ENCODE results near the gene MANSC4. TPM values are rescaled to one million over a fixed set of nuclear protein-coding genes. Genes with fewer than 3 reads are reported as not detected.

MANSC4 gene
- total and polyA plus RNA-seq, 4 donors = not detected

DNA sequence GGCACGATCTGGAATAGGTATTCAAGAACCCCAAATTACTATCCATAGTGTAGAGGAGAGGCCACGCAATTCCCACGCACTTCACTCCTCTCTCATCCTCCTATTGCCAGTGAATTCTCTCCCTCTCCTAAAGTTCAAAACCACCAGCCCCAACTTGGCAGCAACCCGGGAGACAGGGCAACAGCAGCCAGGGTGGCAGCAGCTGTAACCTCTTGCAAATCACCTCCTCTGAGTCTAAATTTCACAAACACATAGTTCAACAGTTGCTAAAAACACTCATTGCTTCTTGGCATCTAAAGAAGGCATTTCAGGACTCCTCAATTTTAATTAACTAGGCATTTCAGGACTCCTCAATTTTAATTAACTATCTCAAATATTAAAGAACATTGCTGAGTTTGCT lies 37.7 kb upstream of the MANSC4 start:
- 88% methylated on average over 4 of the region's 4 CpGs for WGBS
- peaks cover 0 to 3% (median 1%) of the 10 kb centered on the region in 4 donors for H3K4me1 ChIP-seq (ENCODE audit: control insufficient read depth in 4 of 4, insufficient read depth in 4 of 4, low read length in 3 of 4)
- H3K9ac ChIP-seq (ENCODE audit: low read depth in 1 of 2, low read length in 2 of 2) = no peak overlapping the region
- no peaks in the 10 kb centered on the region for H3K27me3 ChIP-seq (ENCODE audit: control insufficient read depth in 4 of 4, insufficient read depth in 4 of 4, low read length in 3 of 4)
- DNase-seq (ENCODE audit: low spot score) = no peak
- TF ChIP-seq RAD21 (IDR thresholded peaks at IDR 0.05) (no peak), TAF1 (conservative IDR thresholded peaks at IDR 0.05) (no peak), YY1 (IDR thresholded peaks at IDR 0.05) (no peak), GABPA (IDR thresholded peaks at IDR 0.05 in 1 of 2, conservative IDR thresholded peaks at IDR 0.05 in 1 of 2) (no peak), HNF4A (conservative IDR thresholded peaks at IDR 0.05) (no peak), NR2F2 (IDR thresholded peaks at IDR 0.05) (no peak), HNF4G (IDR thresholded peaks at IDR 0.05) (no peak), RXRA (IDR thresholded peaks at IDR 0.05) (no peak)
- TF ChIP-seq, protein P1, sequence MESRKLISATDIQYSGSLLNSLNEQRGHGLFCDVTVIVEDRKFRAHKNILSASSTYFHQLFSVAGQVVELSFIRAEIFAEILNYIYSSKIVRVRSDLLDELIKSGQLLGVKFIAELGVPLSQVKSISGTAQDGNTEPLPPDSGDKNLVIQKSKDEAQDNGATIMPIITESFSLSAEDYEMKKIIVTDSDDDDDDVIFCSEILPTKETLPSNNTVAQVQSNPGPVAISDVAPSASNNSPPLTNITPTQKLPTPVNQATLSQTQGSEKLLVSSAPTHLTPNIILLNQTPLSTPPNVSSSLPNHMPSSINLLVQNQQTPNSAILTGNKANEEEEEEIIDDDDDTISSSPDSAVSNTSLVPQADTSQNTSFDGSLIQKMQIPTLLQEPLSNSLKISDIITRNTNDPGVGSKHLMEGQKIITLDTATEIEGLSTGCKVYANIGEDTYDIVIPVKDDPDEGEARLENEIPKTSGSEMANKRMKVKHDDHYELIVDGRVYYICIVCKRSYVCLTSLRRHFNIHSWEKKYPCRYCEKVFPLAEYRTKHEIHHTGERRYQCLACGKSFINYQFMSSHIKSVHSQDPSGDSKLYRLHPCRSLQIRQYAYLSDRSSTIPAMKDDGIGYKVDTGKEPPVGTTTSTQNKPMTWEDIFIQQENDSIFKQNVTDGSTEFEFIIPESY (IDR thresholded peaks at IDR 0.05) = no peak
- TF ChIP-seq, protein P2, sequence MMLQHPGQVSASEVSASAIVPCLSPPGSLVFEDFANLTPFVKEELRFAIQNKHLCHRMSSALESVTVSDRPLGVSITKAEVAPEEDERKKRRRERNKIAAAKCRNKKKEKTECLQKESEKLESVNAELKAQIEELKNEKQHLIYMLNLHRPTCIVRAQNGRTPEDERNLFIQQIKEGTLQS (IDR thresholded peaks at IDR 0.05) = no peak
- TF ChIP-seq, protein P3, sequence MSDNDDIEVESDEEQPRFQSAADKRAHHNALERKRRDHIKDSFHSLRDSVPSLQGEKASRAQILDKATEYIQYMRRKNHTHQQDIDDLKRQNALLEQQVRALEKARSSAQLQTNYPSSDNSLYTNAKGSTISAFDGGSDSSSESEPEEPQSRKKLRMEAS (IDR thresholded peaks at IDR 0.05) = no peak
- TF ChIP-seq, protein P4, sequence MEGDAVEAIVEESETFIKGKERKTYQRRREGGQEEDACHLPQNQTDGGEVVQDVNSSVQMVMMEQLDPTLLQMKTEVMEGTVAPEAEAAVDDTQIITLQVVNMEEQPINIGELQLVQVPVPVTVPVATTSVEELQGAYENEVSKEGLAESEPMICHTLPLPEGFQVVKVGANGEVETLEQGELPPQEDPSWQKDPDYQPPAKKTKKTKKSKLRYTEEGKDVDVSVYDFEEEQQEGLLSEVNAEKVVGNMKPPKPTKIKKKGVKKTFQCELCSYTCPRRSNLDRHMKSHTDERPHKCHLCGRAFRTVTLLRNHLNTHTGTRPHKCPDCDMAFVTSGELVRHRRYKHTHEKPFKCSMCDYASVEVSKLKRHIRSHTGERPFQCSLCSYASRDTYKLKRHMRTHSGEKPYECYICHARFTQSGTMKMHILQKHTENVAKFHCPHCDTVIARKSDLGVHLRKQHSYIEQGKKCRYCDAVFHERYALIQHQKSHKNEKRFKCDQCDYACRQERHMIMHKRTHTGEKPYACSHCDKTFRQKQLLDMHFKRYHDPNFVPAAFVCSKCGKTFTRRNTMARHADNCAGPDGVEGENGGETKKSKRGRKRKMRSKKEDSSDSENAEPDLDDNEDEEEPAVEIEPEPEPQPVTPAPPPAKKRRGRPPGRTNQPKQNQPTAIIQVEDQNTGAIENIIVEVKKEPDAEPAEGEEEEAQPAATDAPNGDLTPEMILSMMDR (IDR thresholded peaks at IDR 0.05; ENCODE audit: low read depth, low read length, missing input control) = no peak
- H3K4me3 ChIP-seq (ENCODE audit: low read depth in 1 of 3, low read length in 3 of 3) = no peak overlapping the region
- no peak overlapping the region for H3K27ac ChIP-seq (ENCODE audit: low read depth in 1 of 2, low read length in 2 of 2)
- no peaks in the 10 kb centered on the region for H3K36me3 ChIP-seq (ENCODE audit: control insufficient read depth in 4 of 4, insufficient read depth in 3 of 4, low read depth in 1 of 4, low read length in 3 of 4)
- no peaks in the 10 kb centered on the region for H3K9me3 ChIP-seq (ENCODE audit: control insufficient read depth in 4 of 4, low read length in 3 of 4)

DNA sequence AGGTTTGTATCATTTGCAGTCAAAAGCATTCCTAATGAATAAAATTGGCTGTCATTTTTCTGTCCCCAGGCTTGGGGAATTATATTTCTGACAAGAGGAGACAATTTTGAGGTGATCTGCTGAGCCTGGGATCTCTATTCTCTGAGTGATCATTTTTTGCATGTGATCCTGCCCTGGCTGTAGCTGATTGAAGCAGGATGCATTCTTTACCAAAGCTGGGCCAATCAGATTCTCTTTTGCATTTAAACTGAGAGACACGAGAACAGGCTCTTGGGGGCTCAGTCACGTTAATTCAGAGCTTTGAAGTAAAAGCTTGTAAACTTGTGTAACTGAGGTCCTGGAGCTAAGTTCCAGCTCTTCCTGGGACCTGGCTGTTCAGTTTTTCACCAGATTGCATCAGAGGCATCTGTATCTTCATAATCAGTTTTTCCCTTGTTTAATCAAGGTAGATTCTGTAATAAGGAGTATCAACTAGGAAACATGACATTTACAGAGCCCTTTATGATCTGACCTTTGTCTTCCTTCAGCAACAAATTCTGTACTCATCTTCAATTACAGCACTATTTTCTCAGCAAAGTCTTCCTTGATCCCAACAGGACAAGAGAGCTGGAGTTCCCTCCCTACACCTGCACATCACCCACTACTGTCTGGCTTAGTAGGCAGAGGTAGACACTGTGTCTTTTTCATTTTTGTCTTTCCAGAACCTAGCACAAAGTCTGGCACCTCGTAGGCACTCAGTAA lies 35.0 kb upstream of the MANSC4 start:
- H3K9me3 ChIP-seq (ENCODE audit: control insufficient read depth in 4 of 4, low read length in 3 of 4) = no peaks in the 10 kb centered on the region
- H3K27ac ChIP-seq (ENCODE audit: low read depth in 1 of 2, low read length in 2 of 2) = no peak overlapping the region
- no peaks in the 10 kb centered on the region for H3K4me1 ChIP-seq (ENCODE audit: control insufficient read depth in 4 of 4, insufficient read depth in 4 of 4, low read length in 3 of 4)
- 57% methylated on average over 3 of the region's 3 CpGs for WGBS
- no peaks in the 10 kb centered on the region for H3K36me3 ChIP-seq (ENCODE audit: control insufficient read depth in 4 of 4, insufficient read depth in 3 of 4, low read depth in 1 of 4, low read length in 3 of 4)
- H3K4me3 ChIP-seq (ENCODE audit: low read depth in 1 of 3, low read length in 3 of 3) = no peak overlapping the region
- H3K27me3 ChIP-seq (ENCODE audit: control insufficient read depth in 4 of 4, insufficient read depth in 4 of 4, low read length in 3 of 4) = no peaks in the 10 kb centered on the region
- H3K9ac ChIP-seq (ENCODE audit: low read depth in 1 of 2, low read length in 2 of 2) = no peak overlapping the region
- no peak for DNase-seq (ENCODE audit: low spot score)
- TF ChIP-seq YY1 (IDR thresholded peaks at IDR 0.05) (no peak), NR2F2 (IDR thresholded peaks at IDR 0.05) (no peak), RXRA (IDR thresholded peaks at IDR 0.05) (no peak), JUND (IDR thresholded peaks at IDR 0.05) (no peak), FOXA2 (IDR thresholded peaks at IDR 0.05) (no peak), EGR1 (IDR thresholded peaks at IDR 0.05; ENCODE audit: low read depth in 2 of 2) (no peak), HNF4A (conservative IDR thresholded peaks at IDR 0.05) (no peak)
- TF ChIP-seq, protein P2 (IDR thresholded peaks at IDR 0.05) = no peak
